A673 (cell line): ENCODE measurements around the gene GABRB2. TPM values are rescaled to one million over a fixed set of nuclear protein-coding genes. Genes with fewer than 3 reads are reported as not detected.

ENCODE experiments used
- BruUV-seq: library from RNA; stranded (reverse); fragments of 400-500 nt; replicated peaks from 2 replicates; lab custom pipeline; 2021; lab: Mats Ljungman, UMichigan
- CTCF ChIA-PET: fragments of 300-600 bp; sonication (Branson Sonifier 250); formaldehyde crosslinking; loops from one replicate; lab custom pipeline; 2022; ENCODE audit warnings: antibody characterized with exemption; lab: Charles Lee
- POLR2A ChIA-PET: fragments of 300-600 bp; sonication (Branson Sonifier 250); formaldehyde crosslinking; loops from one replicate; lab custom pipeline; 2022; ENCODE audit warnings: antibody characterized with exemption; ENCODE audit not compliant: low non-redundant PET; lab: Charles Lee
- DNase-seq: peaks from one replicate; pipeline ENCODE4 v3.0.0-alpha.2; 2015; ENCODE audit warnings: low spot score
- H3K27ac ChIP-seq: fragments of 200-600 bp; sonication (generic); 2 replicates; pipeline ENCODE4 v1.5.1; 2016; ENCODE audit warnings: mixed run types, low read depth, mild to moderate bottlenecking, mixed read lengths, antibody characterized with exemption, low read length; ENCODE audit not compliant: poor library complexity, severe bottlenecking
- H3K27me3 ChIP-seq: fragments of 200-600 bp; sonication (generic); replicated peaks from 2 replicates; pipeline ENCODE4 v1.6.1; 2017; ENCODE audit warnings: mixed run types, low read depth, mild to moderate bottlenecking, mixed read lengths, antibody characterized with exemption, low read length; ENCODE audit not compliant: insufficient read depth, poor library complexity
- H3K36me3 ChIP-seq: fragments of 200-600 bp; sonication (generic); 2 replicates; pipeline ENCODE4 v1.6.1; 2016; ENCODE audit warnings: mixed run types, mild to moderate bottlenecking, mixed read lengths, antibody characterized with exemption, low read length; ENCODE audit not compliant: insufficient read depth, poor library complexity, severe bottlenecking
- H3K4me1 ChIP-seq: fragments of 200-600 bp; sonication (generic); 2 replicates; pipeline ENCODE4 v1.6.1; 2017; ENCODE audit warnings: mixed run types, mild to moderate bottlenecking, mixed read lengths, antibody characterized with exemption, low read length; ENCODE audit not compliant: insufficient read depth, poor library complexity, severe bottlenecking
- H3K4me3 ChIP-seq: fragments of 200-600 bp; sonication (generic); 2 replicates; pipeline ENCODE4 v1.5.1; 2016; ENCODE audit warnings: low read depth, mixed run types, mild to moderate bottlenecking, mixed read lengths, low read length; ENCODE audit not compliant: poor library complexity, severe bottlenecking
- H3K9me3 ChIP-seq: fragments of 200-600 bp; sonication (generic); 2 replicates; pipeline ENCODE4 v1.6.1; 2016; ENCODE audit warnings: mixed run types, low read depth, mild to moderate bottlenecking, mixed read lengths, antibody characterized with exemption, low read length; ENCODE audit not compliant: poor library complexity, severe bottlenecking
- EZH2 ChIP-seq: fragments of 200-600 bp; sonication (generic); IDR thresholded peaks from 2 replicates; pipeline ENCODE4 v1.6.1; 2017; ENCODE audit warnings: borderline replicate concordance, low read depth, mild to moderate bottlenecking, mixed read lengths, antibody characterized with exemption, low read length; ENCODE audit not compliant: poor library complexity, severe bottlenecking
- intact Hi-C: fragments of 100-400 bp; cut with micrococcal nuclease; formaldehyde crosslinking; loops from one replicate; pipeline ENCODE4 v1.10.0; 2022; ENCODE audit not compliant: unreplicated experiment
- total RNA-seq: library from RNA; stranded (reverse); gene quantifications from 2 replicates; pipeline ENCODE4 v1.2.3, GENCODE V29; 2021
- TF ChIP-seq, protein P1 (sequence below): fragments of 300-800, 200-600 bp; sonication (generic); conservative IDR thresholded peaks from 2 replicates; pipeline ENCODE4 v1.5.1; 2017; ENCODE audit warnings: low read depth, mild to moderate bottlenecking, antibody characterized with exemption, low read length, moderate library complexity, mixed read lengths

The GABRB2 gene
- total RNA-seq, 1 experiment from 2014 or later, result not detected

DNA sequence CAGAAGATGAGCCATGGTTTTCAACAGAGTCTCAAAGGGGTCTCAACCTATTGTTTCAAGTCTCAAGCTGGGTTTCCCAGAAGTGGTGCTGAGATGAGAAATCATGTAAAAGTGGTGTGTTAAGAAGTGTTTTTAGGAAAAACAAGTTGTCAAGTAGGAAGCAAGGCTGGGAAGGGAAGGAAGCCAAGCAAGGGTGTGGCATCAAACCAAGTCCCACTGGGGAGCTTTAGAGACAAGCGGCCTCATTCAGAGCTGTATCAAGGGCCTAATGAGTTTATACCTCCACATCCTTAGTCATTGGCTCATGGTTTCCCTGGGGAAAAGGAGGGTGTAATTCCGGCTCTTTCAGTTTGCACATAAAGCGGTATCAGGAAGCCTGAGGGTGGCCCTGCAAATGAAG, 26.4 kb upstream of the GABRB2 start:
- Histone ChIP-seq H3K4me3 (no peak overlapping the region), H3K9me3 (no peaks in the 10 kb centered on the region), H3K4me1 (no peaks in the 10 kb centered on the region), H3K36me3 (no peaks in the 10 kb centered on the region), H3K27ac (no peak overlapping the region), H3K27me3 (no peaks in the 10 kb centered on the region)
- intact Hi-C loops, result no loop called here
- ChIA-PET CTCF (no interaction called here), POLR2A (no interaction called here)
- BruUV-seq, result no TSS peak
- TF ChIP-seq, protein P1, sequence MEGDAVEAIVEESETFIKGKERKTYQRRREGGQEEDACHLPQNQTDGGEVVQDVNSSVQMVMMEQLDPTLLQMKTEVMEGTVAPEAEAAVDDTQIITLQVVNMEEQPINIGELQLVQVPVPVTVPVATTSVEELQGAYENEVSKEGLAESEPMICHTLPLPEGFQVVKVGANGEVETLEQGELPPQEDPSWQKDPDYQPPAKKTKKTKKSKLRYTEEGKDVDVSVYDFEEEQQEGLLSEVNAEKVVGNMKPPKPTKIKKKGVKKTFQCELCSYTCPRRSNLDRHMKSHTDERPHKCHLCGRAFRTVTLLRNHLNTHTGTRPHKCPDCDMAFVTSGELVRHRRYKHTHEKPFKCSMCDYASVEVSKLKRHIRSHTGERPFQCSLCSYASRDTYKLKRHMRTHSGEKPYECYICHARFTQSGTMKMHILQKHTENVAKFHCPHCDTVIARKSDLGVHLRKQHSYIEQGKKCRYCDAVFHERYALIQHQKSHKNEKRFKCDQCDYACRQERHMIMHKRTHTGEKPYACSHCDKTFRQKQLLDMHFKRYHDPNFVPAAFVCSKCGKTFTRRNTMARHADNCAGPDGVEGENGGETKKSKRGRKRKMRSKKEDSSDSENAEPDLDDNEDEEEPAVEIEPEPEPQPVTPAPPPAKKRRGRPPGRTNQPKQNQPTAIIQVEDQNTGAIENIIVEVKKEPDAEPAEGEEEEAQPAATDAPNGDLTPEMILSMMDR, result no peak
- no peak for TF ChIP-seq EZH2
- no peak for DNase-seq

DNA sequence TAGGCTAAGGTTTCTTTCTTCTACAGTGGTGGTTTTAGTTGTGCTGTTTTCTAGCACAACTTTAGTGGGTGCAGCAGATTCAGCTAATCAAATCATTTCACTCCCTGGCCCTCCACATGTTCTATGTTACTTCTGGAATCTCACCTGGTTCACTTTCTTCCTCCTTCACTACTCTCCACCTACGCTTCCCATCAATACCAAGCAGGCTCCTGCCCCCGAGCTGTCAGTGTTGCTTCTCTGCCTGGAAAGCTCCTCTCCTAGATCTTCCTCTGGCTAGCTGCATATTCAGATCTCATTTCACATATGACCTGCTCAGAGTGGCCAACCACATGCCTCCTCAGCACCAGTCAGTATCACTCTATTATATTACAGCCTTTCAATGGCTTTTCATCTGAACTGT, 19.6 kb upstream of the GABRB2 start:
- intact Hi-C loops, result no loop called here
- CTCF ChIA-PET, result no interaction called here
- no TSS peak for BruUV-seq

DNA sequence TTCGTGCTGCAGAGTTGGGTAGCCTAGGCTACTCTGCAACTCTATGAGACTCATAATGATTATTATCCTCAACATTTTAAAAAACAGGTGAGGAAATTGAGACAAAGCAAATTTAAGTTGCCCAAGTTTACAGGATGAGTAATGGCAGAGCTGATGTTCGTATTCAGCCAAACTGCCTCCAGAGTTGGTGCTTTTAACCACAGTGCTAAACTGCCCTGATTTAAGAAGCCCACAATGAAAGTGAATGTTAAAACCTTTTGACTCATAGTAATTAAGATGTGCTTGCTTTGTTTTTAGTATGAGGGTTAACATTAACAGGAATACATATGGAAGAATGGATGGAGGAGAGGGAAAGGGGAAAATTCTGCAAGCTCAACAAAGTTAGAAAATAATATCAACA, 15.9 kb upstream of the GABRB2 start:
- H3K4me3 ChIP-seq, result no peak overlapping the region
- ChIA-PET POLR2A (no interaction called here), CTCF (no interaction called here)
- no peaks in the 10 kb centered on the region for H3K36me3 ChIP-seq
- no peak for DNase-seq
- BruUV-seq, result no TSS peak
- H3K9me3 ChIP-seq, result no peaks in the 10 kb centered on the region
- H3K27me3 ChIP-seq, result no peaks in the 10 kb centered on the region
- no peaks in the 10 kb centered on the region for H3K4me1 ChIP-seq
- TF ChIP-seq EZH2, result no peak
- TF ChIP-seq, protein P1, result no peak
- no peak overlapping the region for H3K27ac ChIP-seq
- intact Hi-C loops, result no loop called here

More for the DNA sequence above, 19.6 kb upstream of the GABRB2 start:
- TF ChIP-seq, protein P1, result no peak
- TF ChIP-seq EZH2, result no peak
- no peak overlapping the region for H3K4me3 ChIP-seq
- POLR2A ChIA-PET, result no interaction called here
- H3K4me1 ChIP-seq, result no peaks in the 10 kb centered on the region
- no peaks in the 10 kb centered on the region for H3K27me3 ChIP-seq
- H3K36me3 ChIP-seq, result no peaks in the 10 kb centered on the region
- DNase-seq, result no peak
- H3K27ac ChIP-seq, result no peak overlapping the region
- no peaks in the 10 kb centered on the region for H3K9me3 ChIP-seq
